HCT116 (cell line): ENCODE measurements around the gene ZFX.

Experiments used
- CBX3 ChIP-seq: IDR thresholded peaks from 2 replicates; pipeline ENCODE4 v1.6.1; 2012; ENCODE audit warnings: low read depth
- CEBPB ChIP-seq: IDR thresholded peaks from 2 replicates; pipeline ENCODE4 v1.6.1; 2012; ENCODE audit warnings: low read depth
- CTCF ChIP-seq, 3 experiments: fragments of 200-600 bp in 1 of 3; sonication (generic) in 1 of 3; IDR thresholded peaks in 2 of 3; conservative IDR thresholded peaks in 1 of 3; 2 replicates each; pipeline ENCODE4 v1.5.1; 2012 to 2017; ENCODE audit warnings: low read depth in 2 of 3, low read length in 2 of 3, antibody characterized with exemption in 1 of 3, borderline replicate concordance in 1 of 3, control low read depth in 1 of 3, mild to moderate bottlenecking in 1 of 3, mixed read lengths in 1 of 3, mixed run types in 1 of 3, moderate library complexity in 1 of 3; ENCODE audit not compliant: insufficient read depth in 1 of 3
- EGR1 ChIP-seq: IDR thresholded peaks from 2 replicates; pipeline ENCODE4 v1.6.1; 2012; ENCODE audit warnings: low read depth
- EZH2 ChIP-seq: fragments of 200-600 bp; sonication (generic); IDR thresholded peaks from 2 replicates; pipeline ENCODE4 v1.6.1; 2017; ENCODE audit warnings: antibody characterized with exemption, mixed run types
- JUND ChIP-seq: IDR thresholded peaks from 2 replicates; pipeline ENCODE4 v1.6.1; 2012
- POLR2A ChIP-seq: IDR thresholded peaks from 2 replicates; pipeline ENCODE4 v1.7.0; 2011; ENCODE audit warnings: borderline replicate concordance; ENCODE audit not compliant: insufficient read depth, insufficient read length; ENCODE audit errors: extremely low read depth
- POLR2AphosphoS5 ChIP-seq: IDR thresholded peaks from 2 replicates; pipeline ENCODE4 v1.6.1; 2011; ENCODE audit warnings: mild to moderate bottlenecking, low read depth, low read length, moderate library complexity
- REST ChIP-seq: IDR thresholded peaks from 2 replicates; pipeline ENCODE4 v1.6.1; 2012; ENCODE audit warnings: low read depth
- SP1 ChIP-seq: IDR thresholded peaks from 2 replicates; pipeline ENCODE4 v1.6.1; 2012; ENCODE audit warnings: low read depth
- TCF7L2 ChIP-seq: IDR thresholded peaks from 2 replicates; pipeline ENCODE4 v1.7.0; 2011; ENCODE audit warnings: borderline replicate concordance, inconsistent platforms; ENCODE audit not compliant: insufficient read depth, insufficient read length; ENCODE audit errors: extremely low read depth

GRCh38 chrX:24214568-24214967 lies 65.0 kb downstream of the ZFX start:
- TF ChIP-seq POLR2A (no peak), CTCF (IDR thresholded peaks at IDR 0.05 in 2 of 3, conservative IDR thresholded peaks at IDR 0.05 in 1 of 3; ENCODE audit: borderline replicate concordance in 1 of 3, insufficient read depth in 1 of 3, low read depth in 2 of 3, low read length in 2 of 3) (no peak), CEBPB (no peak), EZH2 (no peak), JUND (no peak), POLR2AphosphoS5 (no peak), EGR1 (no peak), CBX3 (no peak), REST (no peak), TCF7L2 (no peak), SP1 (no peak)
